SU-DHL-6 (cell line): ENCODE measurements around the gene BNC2.

ENCODE experiments used
- H2AFZ ChIP-seq: fragments of 200-600 bp; sonication (generic); 2 replicates; pipeline ENCODE4 v1.6.1; 2014; ENCODE audit warnings: low read depth, mild to moderate bottlenecking, moderate library complexity, mixed read lengths, antibody characterized with exemption, low read length; ENCODE audit not compliant: severe bottlenecking
- H3F3A ChIP-seq: fragments of 200-600 bp; shearing (Covaris generic); 2 replicates; pipeline ENCODE4 v1.6.0; 2016; ENCODE audit warnings: antibody characterized with exemption, mild to moderate bottlenecking; ENCODE audit not compliant: insufficient read depth
- H3K27ac ChIP-seq: fragments of 200-600 bp; sonication (generic); 2 replicates; pipeline ENCODE4 v1.5.1; 2016; ENCODE audit warnings: low read depth, mild to moderate bottlenecking, low read length, moderate library complexity, mixed read lengths
- H3K27me3 ChIP-seq: fragments of 200-600 bp; sonication (generic), shearing (Covaris generic); 2 replicates; pipeline ENCODE4 v1.6.0; 2014; ENCODE audit warnings: mild to moderate bottlenecking, low read length
- H3K36me3 ChIP-seq: fragments of 200-600 bp; sonication (generic); 2 replicates; pipeline ENCODE4 v1.6.1; 2014; ENCODE audit warnings: mild to moderate bottlenecking, low read length, mixed read lengths
- H3K4me2 ChIP-seq: fragments of 300-600, 200-600 bp; shearing (Covaris generic), sonication (generic); 2 replicates; pipeline ENCODE4 v1.6.0; 2014; ENCODE audit warnings: low read length, low read depth, mild to moderate bottlenecking; ENCODE audit not compliant: poor library complexity, severe bottlenecking
- H3K4me3 ChIP-seq: fragments of 200-600 bp; sonication (generic); 2 replicates; pipeline ENCODE4 v1.5.1; 2014; ENCODE audit warnings: antibody characterized with exemption, low read length, mild to moderate bottlenecking, mixed read lengths; ENCODE audit not compliant: insufficient read depth, poor library complexity, severe bottlenecking
- H3K79me2 ChIP-seq: fragments of 200-600 bp; sonication (generic); 2 replicates; pipeline ENCODE4 v1.6.1; 2014; ENCODE audit warnings: mild to moderate bottlenecking, low read length, moderate library complexity; ENCODE audit not compliant: insufficient read depth
- H3K9ac ChIP-seq: fragments of 200-600 bp; sonication (generic); 2 replicates; pipeline ENCODE4 v1.7.0; 2014; ENCODE audit warnings: mild to moderate bottlenecking, low read length
- H3K9me2 ChIP-seq: fragments of 200-600 bp; sonication (generic); replicated peaks from 2 replicates; pipeline ENCODE4 v1.6.1; 2014; ENCODE audit warnings: low read length; ENCODE audit not compliant: insufficient read depth
- H3K9me3 ChIP-seq: fragments of 200-600 bp; sonication (generic); 2 replicates; pipeline ENCODE4 v1.6.1; 2014; ENCODE audit warnings: low read length, mixed read lengths; ENCODE audit not compliant: insufficient read depth
- H4K20me1 ChIP-seq: fragments of 200-600 bp; sonication (generic); 2 replicates; pipeline ENCODE4 v1.6.1; 2014; ENCODE audit warnings: low read depth, mild to moderate bottlenecking, antibody characterized with exemption, low read length, moderate library complexity, mixed read lengths
- EZH2phosphoT487 ChIP-seq: fragments of 200-600 bp; sonication (generic), shearing (Covaris generic); conservative IDR thresholded peaks from 2 replicates; pipeline ENCODE4 v1.6.1; 2018; ENCODE audit warnings: mild to moderate bottlenecking, antibody characterized with exemption, low read length, moderate library complexity, mixed read lengths
- TF ChIP-seq, protein P1 (sequence below): fragments of 200-600 bp; sonication (generic); IDR thresholded peaks from one replicate; pipeline ENCODE4 v1.5.1; 2017; ENCODE audit warnings: antibody characterized with exemption, mild to moderate bottlenecking, low read length, moderate library complexity; ENCODE audit not compliant: insufficient read depth, poor library complexity, severe bottlenecking

The BNC2 gene

GRCh38 chr9:16461137-16461840, 409.2 kb downstream of the BNC2 start:
- Histone ChIP-seq H2AFZ (no peak overlapping the region), H3K4me3 (no peak overlapping the region), H3K9ac (no peak overlapping the region), H3K9me3 (0 out of 2 replicates have a peak, but pooled peaks cover 3% of the 10 kb centered on the region), H3K36me3 (no peaks in the 10 kb centered on the region), H3K27me3 (peaks cover 3% of the 10 kb centered on the region; the same call in 1 of the 2 replicates), H3K79me2 (no peaks in the 10 kb centered on the region), H3F3A (no peaks in the 10 kb centered on the region), H3K9me2 (no peaks in the 10 kb centered on the region; the same call in 1 of the 2 replicates), H3K27ac (no peak overlapping the region), H3K4me2 (no peak overlapping the region), H4K20me1 (no peaks in the 10 kb centered on the region)
- TF ChIP-seq EZH2phosphoT487: no peak
- TF ChIP-seq, protein P1, sequence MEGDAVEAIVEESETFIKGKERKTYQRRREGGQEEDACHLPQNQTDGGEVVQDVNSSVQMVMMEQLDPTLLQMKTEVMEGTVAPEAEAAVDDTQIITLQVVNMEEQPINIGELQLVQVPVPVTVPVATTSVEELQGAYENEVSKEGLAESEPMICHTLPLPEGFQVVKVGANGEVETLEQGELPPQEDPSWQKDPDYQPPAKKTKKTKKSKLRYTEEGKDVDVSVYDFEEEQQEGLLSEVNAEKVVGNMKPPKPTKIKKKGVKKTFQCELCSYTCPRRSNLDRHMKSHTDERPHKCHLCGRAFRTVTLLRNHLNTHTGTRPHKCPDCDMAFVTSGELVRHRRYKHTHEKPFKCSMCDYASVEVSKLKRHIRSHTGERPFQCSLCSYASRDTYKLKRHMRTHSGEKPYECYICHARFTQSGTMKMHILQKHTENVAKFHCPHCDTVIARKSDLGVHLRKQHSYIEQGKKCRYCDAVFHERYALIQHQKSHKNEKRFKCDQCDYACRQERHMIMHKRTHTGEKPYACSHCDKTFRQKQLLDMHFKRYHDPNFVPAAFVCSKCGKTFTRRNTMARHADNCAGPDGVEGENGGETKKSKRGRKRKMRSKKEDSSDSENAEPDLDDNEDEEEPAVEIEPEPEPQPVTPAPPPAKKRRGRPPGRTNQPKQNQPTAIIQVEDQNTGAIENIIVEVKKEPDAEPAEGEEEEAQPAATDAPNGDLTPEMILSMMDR: no peak

DNA sequence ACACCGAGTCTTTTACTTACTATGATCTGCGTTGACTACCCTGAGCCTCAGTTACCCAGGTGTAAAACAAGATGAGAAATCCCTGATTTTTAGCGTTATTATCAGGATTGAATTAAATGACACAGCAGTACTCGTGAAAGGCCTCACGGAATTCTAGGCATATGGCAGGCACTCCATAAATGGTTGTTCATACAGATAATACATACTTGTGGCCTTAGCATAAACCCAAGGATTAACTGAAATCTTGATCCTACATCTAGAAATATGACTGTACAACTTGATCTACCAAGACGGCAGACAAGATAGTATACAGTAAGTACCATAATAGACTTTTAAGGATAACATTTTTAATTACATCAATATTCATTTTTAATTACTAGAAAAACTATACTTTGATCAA, 409.8 kb downstream of the BNC2 start:
- no peak overlapping the region for H3K4me3 ChIP-seq
- no peak overlapping the region for H3K27ac ChIP-seq
- no peaks in the 10 kb centered on the region; the same call in 1 of the 2 replicates for H3K9me2 ChIP-seq
- no peak overlapping the region for H3K9ac ChIP-seq
- no peak overlapping the region for H3K4me2 ChIP-seq
- H4K20me1 ChIP-seq: no peaks in the 10 kb centered on the region
- peaks cover 3% of the 10 kb centered on the region; the same call in 1 of the 2 replicates for H3K27me3 ChIP-seq
- H2AFZ ChIP-seq: no peak overlapping the region
- no peaks in the 10 kb centered on the region for H3K79me2 ChIP-seq
- TF ChIP-seq, protein P1: no peak
- TF ChIP-seq EZH2phosphoT487: no peak
- H3K9me3 ChIP-seq: 0 out of 2 replicates have a peak, but pooled peaks cover 3% of the 10 kb centered on the region
- H3F3A ChIP-seq: no peaks in the 10 kb centered on the region
- no peaks in the 10 kb centered on the region for H3K36me3 ChIP-seq

DNA sequence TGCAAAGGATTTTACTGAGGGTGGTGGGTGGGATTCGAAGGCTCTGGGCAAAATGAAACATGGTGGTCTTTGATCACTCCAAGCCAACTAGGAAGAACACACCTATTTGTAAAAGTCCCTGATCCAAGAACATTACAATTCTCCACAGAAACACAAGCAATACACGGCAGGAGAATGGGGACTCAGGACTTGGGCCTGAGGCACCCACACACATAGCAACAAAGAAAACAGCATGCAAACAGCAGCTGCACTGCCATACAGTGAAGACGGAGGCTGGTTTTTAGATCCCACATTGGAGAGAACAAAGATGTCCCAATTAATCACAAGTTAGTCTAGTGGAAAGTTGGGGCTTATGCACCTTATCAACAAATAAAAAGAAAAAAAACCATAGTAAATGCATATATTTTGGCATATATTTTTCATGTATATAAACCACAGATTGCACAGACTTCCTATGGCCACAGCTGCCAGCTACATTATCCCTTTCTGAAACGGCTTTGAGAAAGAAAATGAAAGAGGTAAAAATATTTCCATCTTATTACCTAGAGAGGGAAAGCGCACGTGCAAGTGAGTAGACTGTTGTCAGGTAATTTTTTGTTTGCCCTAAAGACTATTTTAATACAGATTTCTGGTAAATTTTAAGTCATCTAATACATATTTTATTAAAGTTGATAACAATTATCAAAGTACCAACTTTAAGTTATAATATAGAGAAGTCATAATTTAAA, 410.9 kb downstream of the BNC2 start:
- TF ChIP-seq, protein P1: no peak
- TF ChIP-seq EZH2phosphoT487: no peak
- Histone ChIP-seq H3K4me3 (no peak overlapping the region), H3K9me3 (0 out of 2 replicates have a peak, but pooled peaks cover 3% of the 10 kb centered on the region), H3F3A (no peaks in the 10 kb centered on the region), H2AFZ (no peak overlapping the region), H3K79me2 (no peaks in the 10 kb centered on the region), H3K27ac (no peak overlapping the region), H3K27me3 (peaks cover 3% of the 10 kb centered on the region; the same call in 1 of the 2 replicates), H3K36me3 (no peaks in the 10 kb centered on the region), H3K9me2 (no peaks in the 10 kb centered on the region; the same call in 1 of the 2 replicates), H3K4me2 (no peak overlapping the region), H3K9ac (no peak overlapping the region), H4K20me1 (no peaks in the 10 kb centered on the region)
